GM20000 (cell line): Measurements from ENCODE around the gene PHF19.

ENCODE experiments used
- DNase-seq: peaks from one replicate; pipeline ENCODE4 v3.0.0; 2012; ENCODE audit warnings: low spot score
- CTCF ChIP-seq: IDR thresholded peaks from 2 replicates; pipeline ENCODE4 v1.5.1; 2012; ENCODE audit warnings: mild to moderate bottlenecking, control low read depth; ENCODE audit errors: extremely low read depth, missing control alignments

Gene PHF19

GRCh38 chr9:120807607-120808379, 69.2 kb downstream of the PHF19 start:
- DNase-seq, result no peak
- no peak for TF ChIP-seq CTCF
